GM18870 (cell line): ENCODE measurements around the gene SMC3.

ENCODE experiments used
- ATAC-seq: cut with Tn5 transposase; IDR thresholded peaks from one replicate; pipeline ENCODE4 v1.9.1; 2021; ENCODE audit warnings: moderate library complexity; ENCODE audit not compliant: unreplicated experiment

SMC3 gene

DNA sequence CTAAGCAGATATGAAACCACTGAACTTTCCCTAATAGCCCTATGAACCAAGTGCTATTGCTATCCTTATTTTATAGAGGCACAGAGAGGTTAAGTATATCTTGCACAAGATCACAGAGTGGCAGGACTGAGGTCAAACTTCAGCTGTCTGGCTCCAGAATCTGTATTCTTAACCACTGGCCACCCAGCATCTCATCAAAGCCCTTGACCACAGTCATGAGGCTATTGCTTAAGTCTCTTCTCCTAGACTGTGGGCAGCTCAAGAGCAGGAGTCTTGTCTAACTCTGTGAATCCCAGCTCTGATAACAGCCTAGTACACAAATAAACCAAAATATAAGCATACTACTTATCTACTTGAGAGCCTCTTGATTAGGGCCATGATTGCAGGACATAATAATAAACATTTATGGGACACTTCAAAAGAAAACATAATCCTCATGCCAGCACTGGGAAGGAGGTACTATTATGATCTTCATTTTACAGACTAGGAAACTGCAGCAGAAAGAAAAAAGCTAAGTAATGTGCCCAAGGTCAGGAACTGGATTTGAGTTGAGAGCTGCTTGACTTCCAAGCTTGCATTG, 22.4 kb upstream of the SMC3 start:
- no peak for ATAC-seq

DNA sequence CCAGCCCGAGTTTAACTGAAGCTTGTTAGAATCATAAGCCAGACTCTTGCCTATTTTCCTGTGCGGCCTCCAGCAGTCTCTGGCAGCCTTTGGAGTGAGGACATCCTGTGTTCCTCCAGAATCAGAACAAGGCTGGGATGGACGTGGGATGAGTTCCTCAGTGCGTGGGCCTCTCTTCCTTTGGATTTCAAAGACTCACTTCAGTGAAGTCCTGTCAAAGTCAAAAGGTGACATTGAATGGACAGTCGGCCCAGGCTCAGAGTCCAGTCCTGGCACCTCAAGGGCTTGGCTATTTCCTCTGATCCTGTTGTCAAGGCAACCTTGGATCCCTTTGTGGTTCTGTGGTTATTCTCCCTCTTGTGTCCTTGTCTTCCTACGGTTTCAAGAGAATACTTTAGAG, 21.4 kb upstream of the SMC3 start:
- ATAC-seq, result no peak

DNA sequence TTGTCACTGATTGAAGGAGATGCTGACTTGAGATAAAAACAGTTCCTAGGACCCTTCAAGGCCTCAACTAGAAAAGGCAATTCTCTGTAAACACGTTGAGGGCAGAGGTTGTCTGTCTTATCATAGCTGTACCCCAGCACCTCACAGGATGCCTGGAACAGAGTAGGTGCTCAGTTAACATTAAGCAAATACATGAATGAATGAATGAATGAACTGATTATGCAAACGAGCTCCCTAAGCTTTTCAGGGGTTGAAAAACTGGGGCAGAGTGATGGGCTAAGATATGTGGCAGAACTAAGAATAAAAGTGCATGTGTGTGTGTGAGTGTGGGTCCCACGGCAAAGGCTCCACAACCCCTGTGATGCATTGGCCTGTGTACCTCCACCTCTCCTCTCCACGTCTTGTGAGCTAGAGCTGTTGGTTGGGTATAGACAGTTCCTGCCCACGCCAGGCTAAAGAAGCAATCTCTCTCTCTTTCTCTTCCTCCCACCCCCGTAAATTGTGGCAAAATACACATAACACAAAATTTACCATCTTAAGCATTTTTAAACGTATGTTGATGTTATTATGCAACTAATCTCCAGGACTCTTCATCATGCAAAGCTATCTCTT, 20.9 kb upstream of the SMC3 start:
- ATAC-seq, result no peak

DNA sequence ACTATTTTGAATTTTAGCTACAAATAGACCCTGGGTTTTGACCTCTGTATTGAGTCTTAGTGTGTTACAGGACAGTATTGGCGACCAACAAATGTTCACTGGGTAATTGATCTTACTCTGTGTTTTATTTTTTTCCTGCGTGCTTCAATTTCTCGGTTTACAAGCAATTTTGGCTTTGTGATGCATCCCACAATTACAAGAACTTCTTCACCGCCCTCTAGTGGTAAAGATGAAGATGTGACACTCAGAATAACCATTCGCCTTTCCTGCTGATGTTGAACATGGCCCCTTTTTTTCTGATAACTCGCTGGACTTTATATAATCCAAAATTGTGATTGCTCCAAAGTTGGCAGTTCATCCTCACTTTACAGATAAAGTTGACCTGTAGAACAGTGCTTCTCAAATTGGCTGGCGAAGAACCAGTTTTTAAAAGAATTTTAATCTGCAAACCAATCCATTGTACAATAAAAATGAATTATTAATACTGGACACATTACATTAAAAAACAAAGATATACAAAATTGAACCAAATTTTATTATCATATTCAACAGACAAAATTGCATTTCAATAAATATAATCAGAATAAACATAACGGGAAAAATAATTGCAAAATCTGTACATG, 20.2 kb upstream of the SMC3 start:
- no peak for ATAC-seq

DNA sequence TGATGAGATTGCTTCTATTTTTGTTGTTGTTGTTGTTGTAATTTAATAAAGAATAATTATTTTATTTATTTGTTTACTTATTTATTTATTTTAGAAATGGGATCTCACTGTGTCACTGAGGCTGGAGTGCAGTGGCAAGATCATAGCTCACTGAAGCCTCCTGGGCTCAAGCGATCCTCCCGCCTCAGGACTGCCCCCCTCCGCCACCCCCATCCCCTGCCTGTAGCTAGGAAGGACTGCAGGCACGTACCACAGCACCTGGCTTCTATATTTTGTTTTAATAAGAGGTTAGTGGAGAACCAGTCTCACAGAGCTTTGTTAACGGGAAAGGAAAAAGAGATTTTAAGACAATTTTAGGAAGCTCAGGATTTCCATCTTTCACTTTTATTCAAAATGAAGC, 19.5 kb upstream of the SMC3 start:
- ATAC-seq, result no peak

DNA sequence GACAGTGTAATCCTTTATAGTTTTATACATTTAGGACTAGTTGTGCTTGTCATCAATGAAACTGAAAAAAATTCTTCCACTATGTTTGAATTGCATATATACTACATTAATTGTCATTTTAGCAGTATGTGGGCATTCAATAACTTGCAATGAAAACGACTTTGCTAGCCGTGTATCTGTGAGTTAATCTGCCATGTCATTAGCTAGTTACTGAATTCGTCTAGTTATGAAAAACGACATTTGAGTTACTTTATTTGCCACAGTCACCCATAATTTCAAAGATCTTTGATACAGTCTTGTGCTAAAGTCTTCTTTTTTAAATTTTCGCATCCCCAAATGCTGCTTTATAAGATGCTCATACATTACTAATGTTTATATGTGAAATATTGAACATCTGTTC, 18.3 kb upstream of the SMC3 start:
- ATAC-seq, result no peak

DNA sequence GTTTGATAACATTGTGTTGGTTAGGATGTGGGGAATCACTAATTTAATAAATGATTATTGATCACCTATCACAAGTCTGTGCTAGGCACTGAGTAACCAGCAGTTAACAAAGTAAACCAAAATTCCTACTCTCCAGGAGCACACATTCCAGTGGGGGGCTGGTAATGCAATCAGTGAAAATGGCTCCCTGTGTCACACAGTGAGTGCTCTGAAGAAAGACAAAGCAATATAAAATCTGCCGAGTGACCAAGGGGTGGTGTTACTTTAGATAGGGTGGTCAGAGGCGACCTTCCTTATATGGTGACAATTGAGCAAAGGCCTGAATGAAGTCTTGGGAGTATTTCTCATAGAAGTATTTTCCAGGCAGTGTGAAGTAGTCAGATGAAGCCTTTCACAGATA, 13.6 kb upstream of the SMC3 start:
- ATAC-seq, result no peak

DNA sequence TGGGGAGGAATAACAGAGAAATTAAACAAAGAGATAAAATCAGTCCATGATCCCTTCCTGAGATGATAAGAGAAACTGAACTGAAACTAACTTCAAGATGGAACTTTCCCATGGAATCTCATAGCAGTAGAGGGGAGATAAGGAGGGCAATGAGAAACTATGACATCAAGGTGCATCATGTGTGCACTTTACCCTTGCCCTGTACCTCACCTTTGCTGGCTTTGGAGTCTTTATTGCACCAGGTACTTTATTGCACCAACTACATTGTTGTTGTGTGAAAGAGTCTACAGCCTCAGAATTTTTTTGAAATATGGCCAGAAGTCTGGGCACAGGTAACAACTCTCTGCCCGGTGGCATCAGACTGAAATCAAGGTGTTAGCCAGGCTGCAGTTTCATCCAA, 11.2 kb upstream of the SMC3 start:
- ATAC-seq, result no peak

DNA sequence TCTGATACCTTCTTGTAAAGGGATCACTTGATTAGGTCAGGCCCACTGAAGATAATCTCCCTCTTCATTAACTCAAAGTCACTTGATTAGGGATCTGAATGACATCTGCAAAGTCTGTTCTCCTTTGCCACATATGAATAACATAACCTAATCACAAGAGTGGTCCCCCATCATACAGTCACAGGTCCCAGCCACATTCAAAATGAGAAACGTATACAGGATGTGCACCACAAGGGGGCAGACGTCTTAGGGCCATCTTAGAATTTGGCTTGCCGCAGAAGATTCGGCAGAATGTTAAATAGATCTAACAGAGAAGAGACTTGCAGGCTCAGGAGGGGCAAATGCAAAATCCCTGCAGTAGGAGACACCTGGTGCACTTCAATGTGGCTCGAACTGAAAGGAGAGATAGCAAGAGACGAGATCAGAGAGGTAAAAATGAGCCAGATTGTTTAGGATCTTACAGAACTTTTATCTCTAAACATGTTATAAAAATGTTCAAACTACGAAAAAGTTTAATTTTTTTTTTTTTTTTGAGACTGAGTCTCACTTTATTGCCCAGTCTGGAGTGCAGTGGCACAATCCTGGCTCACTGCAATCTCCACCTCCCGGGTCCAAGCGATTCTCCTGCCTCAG, 10.4 kb upstream of the SMC3 start:
- peak; percentile 60 for ATAC-seq

DNA sequence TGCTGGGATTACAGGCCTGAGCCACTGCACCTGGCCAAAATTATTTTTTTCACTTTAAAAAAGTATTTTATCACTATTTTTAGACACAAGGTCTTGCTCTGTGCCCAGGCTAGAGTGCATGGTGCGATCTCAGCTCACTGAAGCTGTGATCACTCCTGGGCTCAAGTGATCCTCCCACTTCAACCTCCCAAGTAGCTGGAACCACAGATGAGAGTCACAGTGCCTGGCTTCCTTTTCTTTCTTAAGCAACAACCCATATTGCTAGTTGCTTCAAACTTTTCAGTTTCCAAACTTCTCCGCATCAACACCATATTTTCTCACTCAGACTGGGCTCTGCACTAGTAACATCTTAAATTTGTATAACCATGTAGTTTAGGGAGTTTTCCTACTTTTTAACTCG, 9.5 kb upstream of the SMC3 start:
- no peak for ATAC-seq

DNA sequence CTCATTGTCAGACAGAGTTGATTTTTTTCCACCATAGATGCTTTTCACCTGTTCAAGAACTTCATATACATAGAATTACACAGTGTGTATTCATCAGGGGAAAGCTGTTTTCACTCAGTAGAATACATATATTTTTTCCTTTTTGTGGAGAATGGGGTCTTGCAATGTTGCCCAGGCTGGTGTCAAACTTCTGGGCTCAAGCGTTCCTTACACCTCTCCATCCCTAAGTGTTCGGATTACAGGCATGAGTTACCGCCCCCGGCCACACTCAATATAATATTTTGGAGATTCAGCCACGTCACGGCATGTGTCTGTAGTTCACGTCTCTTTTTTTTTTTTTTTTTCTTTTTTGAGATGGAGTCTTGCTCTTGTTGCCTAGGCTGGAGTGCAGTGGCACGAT, 7.5 kb upstream of the SMC3 start:
- no peak for ATAC-seq

DNA sequence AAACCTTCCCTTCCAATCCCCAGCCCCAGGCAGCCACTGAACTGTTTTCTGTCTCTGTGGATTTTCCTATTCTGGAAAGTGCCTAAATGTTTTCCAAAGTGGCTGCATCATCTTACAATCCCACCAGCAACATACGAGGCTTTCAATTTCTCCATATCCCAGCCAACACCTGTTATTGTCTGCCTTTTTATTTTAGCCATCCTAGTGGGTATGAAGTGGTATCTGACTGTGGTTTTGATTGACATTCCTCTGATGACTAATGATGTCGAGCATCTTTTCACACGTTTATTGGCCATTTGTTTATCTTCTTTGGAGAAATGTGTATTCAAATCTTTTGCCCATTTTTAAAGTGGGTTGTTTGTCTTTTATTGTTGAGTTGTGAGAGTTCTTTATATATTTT, 6.2 kb upstream of the SMC3 start:
- no peak for ATAC-seq

DNA sequence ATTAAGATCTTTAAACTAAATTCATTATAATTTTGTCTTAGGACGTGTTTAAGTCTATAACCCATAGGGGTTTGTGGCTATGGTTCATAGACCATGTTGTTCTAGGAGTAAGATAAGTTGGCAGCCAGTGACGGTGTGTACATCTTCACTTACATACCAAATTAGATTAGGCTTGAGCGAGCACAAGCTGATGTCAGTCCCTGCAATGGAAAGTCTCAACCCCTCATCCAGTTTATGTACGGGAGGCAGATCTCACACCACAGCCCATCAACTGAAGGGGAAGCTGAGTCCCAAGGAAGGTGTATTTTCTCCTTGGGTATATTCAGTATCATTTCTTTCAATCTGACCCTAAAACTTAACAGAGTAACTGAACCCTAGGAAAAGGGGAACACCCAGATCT, 5.1 kb upstream of the SMC3 start:
- ATAC-seq, result no peak

DNA sequence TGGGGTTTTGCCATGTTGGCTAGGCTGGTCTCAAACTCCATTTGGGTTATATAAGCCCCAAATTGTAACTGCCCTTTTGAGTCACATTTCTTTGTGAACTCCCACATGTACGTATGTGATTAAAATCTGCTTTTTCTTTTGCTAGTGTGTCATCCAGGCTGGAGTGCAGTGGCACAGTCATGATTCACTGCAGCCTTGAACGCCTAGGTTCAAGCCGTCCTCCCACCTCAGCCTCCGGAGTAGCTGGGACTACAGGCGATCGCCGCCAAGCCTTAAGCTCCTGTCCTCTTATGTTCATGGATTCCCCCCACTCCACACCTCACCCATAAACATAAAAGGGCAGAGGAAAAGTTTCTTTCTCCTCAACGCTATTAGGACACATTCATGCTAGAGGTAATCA, 4.4 kb upstream of the SMC3 start:
- ATAC-seq, result no peak

DNA sequence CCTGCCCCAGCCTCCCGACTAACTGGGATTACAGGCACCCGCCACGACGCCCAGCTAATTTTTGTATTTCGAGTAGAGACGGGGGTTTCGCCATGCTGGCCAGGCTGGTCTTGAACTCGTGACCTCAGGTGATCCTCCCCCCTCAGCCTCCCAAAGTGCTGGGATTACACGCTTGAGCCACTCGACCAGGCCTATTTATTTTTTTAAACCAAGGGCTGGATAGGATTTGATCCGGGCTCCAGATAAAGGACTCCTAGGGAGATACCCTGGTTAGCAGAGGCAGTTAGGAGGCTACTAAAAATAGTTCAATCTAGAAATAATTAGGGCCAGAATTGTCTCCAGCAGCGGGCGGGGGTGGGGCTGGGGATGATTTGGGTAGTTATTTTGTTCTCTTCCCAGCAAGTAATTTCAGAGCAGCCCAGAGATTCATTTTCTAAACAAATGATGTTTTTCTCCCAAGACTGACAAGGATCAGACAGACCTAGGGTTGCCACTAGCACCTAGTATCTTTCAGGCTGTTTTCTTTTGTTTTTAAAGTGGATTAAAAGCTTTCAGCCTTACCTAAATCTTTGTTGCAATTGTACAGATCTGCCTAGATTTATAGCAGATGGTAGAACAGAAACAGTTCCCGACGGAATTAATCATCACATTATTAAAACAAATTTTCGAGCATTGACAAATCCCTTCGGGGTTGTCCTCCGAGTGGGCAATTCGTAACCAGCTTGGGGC, 859 bp upstream of the SMC3 start:
- ATAC-seq, result no peak

DNA sequence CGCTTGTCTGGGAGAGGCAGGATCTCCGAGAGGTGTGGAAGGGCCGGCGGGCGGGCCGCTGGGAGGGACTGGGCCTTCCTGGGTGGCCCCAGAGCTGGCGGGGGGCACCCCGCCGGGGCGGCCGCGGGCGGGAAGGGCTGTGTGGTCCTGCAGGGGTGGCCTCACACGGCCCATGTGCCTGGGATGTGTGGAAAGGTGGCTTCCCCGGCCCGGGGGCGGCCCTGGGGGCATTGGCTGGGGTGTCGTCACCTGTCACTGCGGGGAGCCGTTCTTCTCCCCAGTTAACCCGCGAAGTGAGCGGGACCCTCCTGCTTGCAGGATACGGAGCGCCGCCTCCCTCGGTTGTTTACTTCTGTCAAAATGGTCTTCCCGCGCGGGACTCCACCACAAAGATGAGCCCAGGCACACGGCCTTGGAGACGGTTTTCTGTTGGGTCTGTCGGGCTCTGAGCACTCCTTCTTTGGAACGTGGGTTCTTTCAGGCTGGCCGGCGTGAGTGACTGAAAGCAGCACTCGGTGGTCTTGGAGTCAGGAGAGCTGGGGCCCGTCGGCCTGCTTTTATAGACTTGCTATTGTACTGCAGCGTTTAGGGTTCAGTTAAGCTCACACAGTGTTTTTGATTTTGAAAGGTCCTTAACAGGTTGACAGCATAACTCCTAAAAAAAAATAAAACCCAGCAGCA, 700 bp downstream of the SMC3 start:
- peak; percentile 26 for ATAC-seq

DNA sequence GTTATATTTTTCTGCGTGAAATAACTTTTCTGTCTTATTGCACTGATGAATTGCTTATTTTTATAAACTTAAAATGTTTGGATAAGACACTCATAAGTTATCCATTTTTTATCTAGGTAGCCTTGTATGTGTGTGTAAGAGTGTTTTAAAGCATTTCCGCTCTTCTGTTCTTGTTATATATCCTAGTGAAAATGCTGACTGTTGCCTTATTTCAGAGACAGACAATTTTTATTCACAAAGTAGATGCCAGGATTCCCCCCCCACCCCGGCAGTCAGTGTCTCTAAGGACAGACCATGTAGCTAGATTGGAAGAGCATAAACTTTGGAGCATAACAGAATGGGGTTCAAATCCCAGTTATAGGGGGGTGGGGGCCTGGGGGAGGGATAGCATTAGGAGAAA, 1.6 kb downstream of the SMC3 start:
- no peak for ATAC-seq

DNA sequence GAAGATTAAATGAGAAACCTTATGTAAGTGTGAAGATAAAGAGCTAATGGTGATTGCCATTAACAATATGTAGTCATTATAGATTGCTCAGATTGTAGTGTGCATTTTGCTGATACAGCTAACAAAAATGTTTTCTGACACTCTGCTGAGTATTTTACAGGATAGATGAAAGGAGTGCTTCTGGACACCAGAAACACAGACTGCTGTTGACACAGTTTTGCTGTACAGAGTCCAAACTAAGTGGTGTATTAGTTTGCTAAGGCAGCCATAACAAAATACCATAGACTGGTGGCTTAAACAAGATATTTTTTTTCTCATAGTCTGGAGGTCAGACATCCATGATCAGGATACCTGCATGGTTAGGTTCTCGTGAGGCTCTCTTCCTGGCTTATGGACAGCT, 2.2 kb downstream of the SMC3 start:
- ATAC-seq, result no peak

DNA sequence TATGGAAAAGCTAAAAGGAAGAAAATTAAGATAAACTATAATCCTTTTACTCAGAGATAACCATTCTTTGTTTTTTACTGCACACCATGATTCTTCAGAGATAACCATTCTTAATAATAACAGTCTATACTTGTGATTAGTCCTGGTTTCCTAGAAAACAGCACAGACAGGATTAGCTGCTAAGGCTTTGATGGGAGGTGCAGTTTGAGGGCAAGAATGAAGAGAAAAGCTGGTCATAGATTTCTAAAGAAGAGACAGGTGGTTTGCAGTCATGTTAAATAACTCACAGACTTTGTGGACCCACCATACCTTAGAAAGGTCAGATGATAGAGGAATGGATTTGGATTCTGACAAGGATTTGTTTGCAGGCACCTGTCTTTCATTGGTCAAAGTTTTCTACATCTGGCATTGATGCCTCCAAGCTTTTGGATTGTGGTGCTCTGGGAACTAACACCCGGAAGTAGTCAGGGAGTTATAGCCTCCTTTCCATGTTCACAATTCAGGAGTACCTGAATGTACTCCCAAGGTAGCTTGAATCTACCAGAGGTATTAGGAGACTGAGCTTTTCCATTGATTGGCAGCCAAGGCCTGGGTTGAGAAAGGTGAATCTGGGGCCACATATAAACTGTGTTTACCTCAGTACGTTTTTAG, 3.7 kb downstream of the SMC3 start:
- ATAC-seq, result no peak

DNA sequence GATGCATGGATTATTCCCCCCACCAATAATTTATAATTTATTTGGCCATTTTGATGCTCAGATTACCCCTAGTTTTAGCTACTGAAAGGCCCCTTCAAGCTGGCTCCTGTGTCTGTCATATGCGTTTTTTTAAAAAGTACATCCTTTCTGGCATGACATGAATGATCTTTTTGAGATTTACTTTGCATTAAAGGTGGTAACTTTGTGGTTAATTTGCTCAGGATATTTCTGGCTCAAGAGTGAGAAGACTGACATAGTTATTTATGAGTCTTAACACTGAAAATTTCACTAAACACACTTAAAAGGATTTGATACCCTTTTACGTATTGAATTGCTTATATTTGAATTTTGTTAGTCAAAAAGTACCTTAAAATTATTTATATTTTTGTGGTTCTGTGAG, 5.4 kb downstream of the SMC3 start:
- ATAC-seq, result no peak

DNA sequence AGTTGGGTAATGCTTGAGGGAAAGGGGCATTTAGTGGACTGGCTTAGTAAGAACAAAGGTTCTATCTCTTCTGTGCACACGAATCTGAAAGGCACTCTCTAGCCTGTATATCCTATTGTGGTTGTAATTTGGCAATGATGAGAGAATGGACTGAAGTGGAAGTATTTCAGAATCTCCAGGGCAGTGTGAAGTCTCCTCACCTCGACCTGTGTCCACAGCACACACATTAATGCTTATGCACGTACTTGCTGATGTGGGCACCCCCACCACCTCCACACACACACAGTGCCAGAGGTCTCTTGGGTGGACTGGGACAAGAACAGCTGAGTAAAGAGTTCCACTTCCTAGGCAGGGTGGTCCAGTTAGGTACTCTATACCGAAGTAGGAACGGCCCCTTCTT, 6.9 kb downstream of the SMC3 start:
- no peak for ATAC-seq
